Activated T-helper 1 cell treated with Interleukin-2 at 50 U/mL for 16 hours (primary cell): ENCODE data around the gene B3GAT3.
"Not testable (repeated sequence)": the region's sequence is repeated elsewhere in the genome, so short reads cannot be mapped to it uniquely, and the experiment has no call there.

Source experiments
- DNase-seq: peaks from one replicate; pipeline ENCODE4 v3.0.0-alpha.2; 2020; ENCODE audit warnings: low read depth

The B3GAT3 gene

GRCh38 chr11:62645946-62646824 is 24.4 kb upstream of the B3GAT3 start, which contains the start of gene GANAB:
GANAB (minus strand) TSS chr11:62646613; CDS start chr11:62646599, 14 bp downstream.
- peak; percentile 97 for DNase-seq

DNA sequence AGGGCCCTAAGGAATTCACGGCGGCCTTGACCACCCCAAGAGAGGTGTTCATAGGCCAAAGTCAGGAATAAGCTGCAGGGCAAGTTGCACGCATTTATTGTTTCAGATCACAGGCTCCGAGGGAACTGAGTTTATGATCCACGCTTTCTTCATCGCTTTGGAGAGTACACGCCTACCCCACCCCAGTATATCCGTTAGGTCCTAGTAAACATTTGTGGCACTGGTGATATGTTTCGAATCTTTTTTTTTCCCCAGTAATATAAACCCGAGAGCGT is 23.8 kb upstream of the B3GAT3 start:
- DNase-seq, result no peak

GRCh38 chr11:62644220-62644619 is 22.4 kb upstream of the B3GAT3 start:
- DNase-seq, result no peak

DNA sequence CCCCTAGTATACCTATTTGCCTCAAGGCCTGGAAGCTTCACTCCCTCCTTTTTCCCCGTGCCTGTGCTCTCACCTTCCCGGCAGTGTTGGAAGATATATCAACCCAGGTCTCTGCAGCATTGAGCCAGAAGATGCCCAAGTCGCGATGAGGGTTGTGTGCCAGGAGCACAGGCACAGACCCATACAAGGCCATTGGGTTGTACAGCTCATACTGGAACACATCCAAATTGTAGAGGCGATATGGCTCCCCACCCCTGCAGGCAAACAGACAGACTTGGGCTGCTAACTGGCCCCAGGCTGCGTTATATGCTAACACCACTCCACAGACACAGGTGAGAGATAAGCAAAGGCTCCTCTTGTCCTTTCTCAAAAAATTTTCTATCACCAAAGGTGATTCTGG is 10.7 kb upstream of the B3GAT3 start:
- DNase-seq, result no peak

- no peak for DNase-seq
Observed at GRCh38 chr11:62627713-62628112, 5.9 kb upstream of the B3GAT3 start.

DNA sequence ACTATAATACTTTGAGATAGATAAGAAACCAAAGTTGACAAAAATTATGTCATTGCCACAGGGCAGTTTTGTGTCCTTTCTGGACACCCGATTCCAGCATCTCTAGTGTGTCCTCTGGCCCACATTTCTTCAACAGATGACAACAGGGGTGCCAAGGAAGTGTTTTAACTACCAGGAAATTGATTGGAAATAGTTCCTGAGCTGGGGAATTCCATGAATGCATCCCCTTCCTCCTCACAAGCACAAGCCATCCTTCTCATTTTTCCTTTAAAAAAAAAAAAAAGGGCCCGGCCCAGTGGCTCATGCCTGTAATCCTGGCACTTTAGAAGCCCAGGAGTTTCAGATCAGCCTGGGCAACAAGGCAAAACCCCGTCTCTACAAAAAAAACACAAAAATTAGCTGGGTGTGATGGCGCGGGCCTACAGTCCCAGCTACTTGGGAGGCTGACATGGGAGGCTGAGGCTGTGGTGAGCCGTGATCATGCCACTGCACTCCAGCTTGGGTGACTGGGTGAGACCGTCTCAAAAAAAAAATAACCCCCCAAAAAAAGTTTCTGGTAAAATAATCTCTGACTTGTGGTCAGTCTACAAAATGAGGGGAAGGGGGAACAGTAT is 797 bp upstream of the B3GAT3 start:
- no peak for DNase-seq

GRCh38 chr11:62621027-62621566 is 689 bp downstream of the B3GAT3 start:
- DNase-seq, result no peak

- DNase-seq, result not testable (repeated sequence)
Observed at GRCh38 chr11:62616957-62617356, 4.8 kb downstream of the B3GAT3 start.

DNA sequence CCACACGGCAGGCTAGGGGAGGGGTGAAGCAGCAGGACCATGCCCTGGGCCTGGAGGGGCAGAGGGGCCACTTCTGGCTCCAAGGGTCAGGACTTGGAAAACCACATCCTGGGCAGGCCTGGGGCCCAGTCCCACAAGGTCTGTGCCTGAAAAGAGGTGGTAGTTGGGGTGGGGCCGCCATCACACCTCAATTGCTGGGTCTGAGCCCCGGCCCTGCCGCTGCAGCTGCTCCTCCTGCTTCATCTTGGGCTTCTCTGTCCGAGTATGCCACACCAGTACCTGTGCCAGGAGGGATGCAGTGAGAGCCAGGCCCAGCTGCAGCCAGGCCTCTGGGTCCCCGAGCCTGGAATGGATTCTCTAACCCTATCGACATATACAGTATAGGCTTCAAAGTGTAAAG is 6.3 kb downstream of the B3GAT3 start:
- DNase-seq, result no peak

DNA sequence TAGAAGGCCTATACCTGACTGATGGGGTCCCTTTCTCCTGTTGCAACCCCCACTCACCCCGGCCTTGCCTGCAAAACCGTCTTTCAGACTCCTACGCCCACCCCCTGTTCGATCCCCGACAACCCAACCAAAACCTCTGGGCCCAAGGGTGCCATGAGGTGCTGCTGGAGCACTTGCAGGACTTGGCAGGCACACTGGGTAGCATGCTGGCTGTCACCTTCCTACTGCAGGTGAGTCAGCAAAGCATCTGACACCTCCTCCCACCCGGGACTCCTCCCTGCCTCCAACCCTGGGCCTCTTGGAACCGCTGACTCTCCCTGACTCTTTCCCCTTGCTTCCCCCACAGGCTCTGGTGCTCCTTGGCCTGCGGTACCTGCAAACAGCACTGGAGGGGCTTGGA is 7.5 kb downstream of the B3GAT3 start:
- DNase-seq, result no peak

GRCh38 chr11:62613291-62613778 is 8.5 kb downstream of the B3GAT3 start:
- DNase-seq, result no peak

GRCh38 chr11:62612366-62613290 is 9.2 kb downstream of the B3GAT3 start, which contains the start of the genes EML3 and ROM1:
EML3 (minus strand) TSS chr11:62612775; CDS start chr11:62612457, 318 bp downstream.
ROM1 (plus strand) TSS chr11:62613257; CDS start chr11:62613282, 25 bp downstream.
- DNase-seq, result peak; percentile 80

GRCh38 chr11:62611705-62612365 is 10.0 kb downstream of the B3GAT3 start:
- DNase-seq, result no peak

- DNase-seq, result no peak
Observed at GRCh38 chr11:62610814-62611704, 10.7 kb downstream of the B3GAT3 start.

- DNase-seq, result no peak
Observed at GRCh38 chr11:62610403-62610802, 11.4 kb downstream of the B3GAT3 start.

- DNase-seq, result no peak
Observed at GRCh38 chr11:62608776-62609175, 13.0 kb downstream of the B3GAT3 start.

GRCh38 chr11:62607714-62608113 is 14.1 kb downstream of the B3GAT3 start:
- DNase-seq, result no peak

- DNase-seq, result no peak
Observed at GRCh38 chr11:62605902-62606301, 15.9 kb downstream of the B3GAT3 start.

DNA sequence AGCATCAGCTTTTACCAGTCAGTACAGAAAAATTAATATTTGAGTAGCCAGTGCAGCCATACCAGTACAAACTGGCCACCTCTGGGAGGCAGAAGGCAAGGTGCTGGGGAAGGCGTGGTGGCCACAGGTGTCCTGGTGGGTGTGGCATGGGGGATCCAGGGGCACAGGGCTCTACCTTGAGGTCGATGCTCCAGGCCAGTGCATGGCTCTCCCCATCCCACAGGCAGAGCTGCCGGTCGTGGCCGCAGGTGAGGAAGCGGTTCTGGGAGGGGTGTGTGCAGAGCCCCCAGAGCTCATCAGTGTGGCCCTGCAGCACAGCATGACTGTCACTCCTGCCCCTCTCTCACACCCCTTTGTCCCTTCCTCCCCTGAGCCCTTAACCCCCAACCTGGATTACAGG is 16.3 kb downstream of the B3GAT3 start:
- DNase-seq, result no peak

GRCh38 chr11:62604460-62605120 is 17.2 kb downstream of the B3GAT3 start:
- DNase-seq, result no peak
